Stimulated activated CD4-positive, alpha-beta T cell treated with anti-CD3 and anti-CD28 coated beads, Interleukin-12 subunit alpha, Interleukin-12 subunit beta, amount 100 ng/mL, for 24 hours (primary cell): ENCODE results near the gene LRRC4.

Experiments
- DNase-seq, 2 experiments: peaks; one replicate each; pipeline ENCODE4 v3.0.0-alpha.2; 2020; ENCODE audit warnings: low read depth in 2 of 2

Gene LRRC4

DNA sequence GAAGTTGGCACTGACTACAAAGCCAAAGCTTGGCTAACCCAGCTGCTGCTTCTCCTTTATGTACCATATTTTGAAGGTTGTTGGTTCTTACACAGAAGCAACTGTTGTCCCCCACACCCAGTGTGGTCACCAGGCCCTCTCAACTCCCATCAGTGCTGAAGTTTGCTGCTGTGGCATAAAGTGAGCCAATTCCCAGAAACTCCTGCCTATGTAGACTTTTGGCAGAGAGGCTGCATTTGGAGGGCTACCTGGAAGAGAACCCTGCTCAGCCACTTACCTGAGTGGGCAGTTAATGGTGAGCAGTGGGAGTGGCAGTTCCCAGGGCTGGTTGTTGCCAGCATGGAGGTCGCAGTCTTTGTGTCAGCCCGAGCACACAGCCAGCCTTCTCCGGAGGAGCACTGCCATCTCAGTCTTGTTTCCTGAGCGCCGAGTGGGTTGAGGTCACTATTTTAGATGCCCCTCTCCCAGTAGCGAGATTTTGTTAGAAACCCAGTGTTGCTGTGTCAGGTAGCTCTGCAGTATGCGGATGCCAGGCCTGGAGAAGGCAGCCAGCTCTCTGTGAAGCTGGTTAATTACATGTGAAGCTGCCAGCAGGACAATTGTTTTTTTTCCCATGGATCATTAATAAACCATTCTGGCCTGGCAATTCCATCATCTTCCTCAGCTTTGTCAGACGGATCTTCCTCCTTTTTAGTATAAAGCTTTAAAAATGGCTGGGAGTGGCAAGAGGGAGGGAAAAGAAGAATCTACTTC lies 24.5 kb downstream of the LRRC4 start:
- no peak for DNase-seq

DNA sequence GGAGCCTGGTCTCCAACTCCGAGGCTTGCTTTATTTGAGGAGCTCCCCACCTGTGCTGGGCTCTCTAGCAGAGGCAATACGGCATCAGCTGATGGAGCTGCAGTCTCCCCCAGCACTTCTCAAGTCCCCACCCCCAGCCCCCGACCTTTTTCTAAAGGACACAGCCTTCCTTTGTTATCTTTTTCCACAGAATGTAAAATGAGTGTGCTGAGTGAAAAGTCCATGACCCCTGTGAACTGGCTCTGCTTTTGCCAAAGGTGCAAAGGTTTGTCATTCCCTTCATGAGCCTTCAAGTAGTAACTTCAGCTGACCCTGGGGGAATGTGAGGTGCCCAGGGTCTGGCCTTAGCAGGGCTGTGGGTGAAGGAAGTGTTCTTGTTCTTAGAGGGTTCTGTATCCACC lies 25.5 kb downstream of the LRRC4 start:
- DNase-seq, result no peak

DNA sequence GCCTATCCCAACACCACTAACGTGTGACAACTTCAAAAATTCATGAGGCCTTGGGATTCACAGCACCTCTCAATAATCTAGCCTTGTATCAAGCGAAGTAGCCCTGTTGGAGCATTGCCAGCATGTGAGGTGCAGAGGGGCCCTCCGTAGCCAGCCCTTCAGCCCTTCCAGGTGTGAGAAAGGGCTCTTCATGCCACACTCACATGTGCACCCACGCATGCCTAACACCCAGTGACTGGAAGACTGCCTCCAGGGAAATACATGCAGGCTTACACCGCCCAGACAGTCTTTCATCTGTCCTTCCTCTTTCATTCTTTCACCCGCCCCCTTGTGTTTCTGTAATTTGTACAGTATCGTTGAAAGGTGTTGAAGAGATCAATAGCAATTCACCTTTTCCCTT lies 26.1 kb downstream of the LRRC4 start:
- DNase-seq, result no peak

DNA sequence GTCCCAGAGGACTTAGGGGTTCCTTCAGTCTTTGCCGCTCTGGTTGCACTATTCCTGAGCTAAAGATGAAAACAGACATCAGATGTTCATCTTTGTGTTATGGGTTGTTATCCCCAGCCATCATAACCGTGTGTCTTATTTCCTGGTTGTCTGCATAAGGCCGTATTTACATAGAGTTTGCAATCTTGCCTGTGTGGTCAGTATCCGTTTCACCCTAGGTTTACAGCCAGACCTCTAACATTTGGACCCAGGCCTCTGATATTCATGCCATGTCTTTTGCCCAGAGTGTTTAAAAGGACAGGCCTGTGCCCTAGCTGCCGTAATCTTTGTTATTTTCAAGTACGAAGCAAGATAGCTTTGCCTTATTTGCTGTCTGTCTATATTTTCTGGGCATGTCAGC lies 26.6 kb downstream of the LRRC4 start:
- DNase-seq, result no peak

DNA sequence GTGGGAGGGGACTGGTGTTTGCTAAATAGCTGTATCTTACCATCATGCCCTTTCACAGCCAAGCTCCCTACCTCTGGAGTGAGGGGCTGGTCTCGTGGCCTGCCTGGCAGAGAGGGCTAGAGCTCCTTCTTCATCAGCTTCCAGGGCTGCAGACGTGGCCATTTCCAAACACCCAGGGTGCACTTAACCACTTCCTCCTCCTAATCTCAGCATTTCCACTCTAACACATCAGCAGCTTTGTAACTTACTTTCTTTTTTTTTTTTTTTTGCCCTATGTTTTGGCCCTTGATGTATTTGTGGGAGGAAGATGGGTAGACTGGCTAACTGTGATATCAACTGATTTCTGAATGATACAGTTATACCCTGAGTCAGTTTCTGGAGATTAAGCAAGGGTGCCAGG lies 27.4 kb downstream of the LRRC4 start:
- no peak for DNase-seq

GRCh38 chr7:128003167-128003566 lies 28.1 kb downstream of the LRRC4 start:
- DNase-seq, result no peak

- DNase-seq, result no peak
Measured at GRCh38 chr7:128000854-128001265, 30.4 kb downstream of the LRRC4 start.

GRCh38 chr7:128000048-128000447 lies 31.2 kb downstream of the LRRC4 start:
- DNase-seq, result no peak

GRCh38 chr7:127998671-127999070 lies 32.6 kb downstream of the LRRC4 start:
- no peak for DNase-seq

GRCh38 chr7:127997226-127997922 lies 33.9 kb downstream of the LRRC4 start:
- no peak for DNase-seq

DNA sequence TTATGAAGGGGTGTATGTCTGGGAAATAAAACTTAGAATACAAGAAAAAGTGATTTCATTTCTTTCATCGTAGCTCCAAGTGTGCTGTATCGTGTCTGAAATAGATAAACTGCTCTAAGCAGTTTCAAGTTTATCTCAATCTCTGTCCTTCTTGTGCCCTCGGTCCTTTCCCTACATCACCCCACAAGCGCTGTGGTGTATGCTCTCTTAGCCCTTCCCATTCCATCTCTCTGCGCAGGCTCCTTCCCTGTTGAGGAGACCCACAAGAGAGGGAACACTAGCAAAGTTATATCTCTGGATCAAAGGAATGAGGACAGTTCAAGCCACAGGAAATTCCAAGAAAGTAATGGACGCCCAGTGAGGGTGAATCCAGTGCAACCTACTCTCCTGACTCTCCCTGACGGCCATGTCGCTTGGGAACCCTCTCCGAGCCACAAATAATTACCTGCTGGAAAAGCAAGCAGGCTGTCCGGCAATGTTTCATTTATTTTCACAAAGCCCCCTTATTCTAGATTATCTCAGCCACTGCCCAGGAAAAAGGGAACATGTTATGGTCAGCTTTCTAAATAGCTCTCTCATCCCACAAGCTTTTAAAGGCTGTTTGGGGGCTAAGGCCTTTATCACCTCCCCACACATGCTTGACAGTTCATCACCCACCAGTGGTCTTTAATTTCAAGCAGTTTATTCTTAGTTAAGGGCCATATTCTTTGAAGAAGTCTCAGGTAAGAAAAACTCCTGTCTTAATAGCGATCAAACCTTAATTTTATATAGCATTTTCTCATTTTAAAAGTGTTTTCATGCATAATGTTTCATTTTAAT lies 34.8 kb downstream of the LRRC4 start:
- DNase-seq, result no peak

DNA sequence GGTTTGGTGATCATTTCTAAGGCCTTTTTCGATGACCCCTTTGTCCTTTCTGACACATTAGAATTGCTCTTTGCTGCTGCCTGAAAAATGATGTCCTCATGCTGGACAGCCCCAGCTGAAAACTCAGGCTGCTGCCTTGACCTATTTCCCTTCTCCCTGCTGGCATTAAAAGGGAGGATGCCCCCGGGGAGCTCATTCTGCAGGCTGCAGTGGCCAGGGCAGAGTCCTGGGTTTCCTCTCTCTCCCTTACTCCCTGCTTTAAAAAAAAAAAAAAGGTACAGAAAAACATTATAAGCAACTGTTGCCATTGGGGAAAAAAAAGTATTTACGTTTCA lies 35.4 kb downstream of the LRRC4 start:
- DNase-seq, result no peak

DNA sequence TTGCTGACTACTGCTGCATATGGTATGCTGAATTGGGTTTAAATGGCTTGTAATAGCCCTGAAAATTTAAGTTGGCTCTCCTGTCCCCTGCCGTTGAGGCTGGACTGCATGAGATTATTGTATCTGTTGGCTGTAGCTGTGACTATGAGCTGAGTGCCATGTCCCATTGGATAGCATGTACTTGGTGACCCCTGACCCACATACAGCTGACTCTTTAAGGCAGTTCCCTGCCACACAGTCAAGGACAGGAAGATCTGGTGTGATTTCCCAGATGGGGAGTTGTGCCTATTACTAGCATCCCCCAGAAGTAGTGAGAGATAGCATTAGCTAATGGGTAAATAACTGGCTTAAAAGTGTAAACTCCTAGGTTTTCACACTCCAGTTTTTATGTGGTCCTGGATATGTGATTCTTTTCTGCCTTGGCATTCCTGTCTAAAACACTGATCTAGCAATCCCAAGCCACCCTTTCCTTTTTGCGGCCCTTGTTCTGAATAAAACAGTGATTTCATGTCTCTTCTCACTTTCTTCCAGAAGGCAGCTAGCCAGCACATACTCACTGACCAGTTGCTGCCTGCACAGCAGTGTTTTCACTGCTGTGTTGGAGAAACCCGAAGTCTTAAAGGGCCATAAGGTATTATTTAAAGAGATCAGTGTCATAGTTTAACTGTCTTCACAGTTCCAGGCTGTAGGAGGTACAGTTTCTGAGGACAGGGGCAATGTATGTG lies 35.9 kb downstream of the LRRC4 start:
- no peak for DNase-seq

- DNase-seq, result no peak
Measured at GRCh38 chr7:127993987-127994386, 37.2 kb downstream of the LRRC4 start.

GRCh38 chr7:127993317-127993716 lies 37.9 kb downstream of the LRRC4 start:
- no peak for DNase-seq

DNA sequence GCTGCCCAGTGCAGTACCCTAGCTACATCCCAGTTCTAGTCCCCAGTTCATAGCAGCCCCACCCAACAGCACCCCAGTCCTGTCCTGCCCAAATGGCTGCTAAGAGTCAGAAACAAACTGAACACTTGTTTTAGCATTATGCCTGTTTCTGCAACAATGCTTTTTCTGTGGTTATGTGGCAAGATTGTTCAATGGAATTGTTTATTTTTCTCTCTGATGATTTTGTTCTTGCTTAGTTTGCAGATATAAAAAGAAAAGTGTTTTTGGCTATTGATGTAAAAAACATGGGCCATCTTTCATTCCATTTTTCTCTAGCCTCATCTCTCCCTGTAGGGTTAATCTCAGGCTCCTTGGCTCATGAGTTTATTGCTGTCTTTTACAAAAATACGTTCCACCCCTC lies 42.5 kb downstream of the LRRC4 start:
- DNase-seq, result no peak

DNA sequence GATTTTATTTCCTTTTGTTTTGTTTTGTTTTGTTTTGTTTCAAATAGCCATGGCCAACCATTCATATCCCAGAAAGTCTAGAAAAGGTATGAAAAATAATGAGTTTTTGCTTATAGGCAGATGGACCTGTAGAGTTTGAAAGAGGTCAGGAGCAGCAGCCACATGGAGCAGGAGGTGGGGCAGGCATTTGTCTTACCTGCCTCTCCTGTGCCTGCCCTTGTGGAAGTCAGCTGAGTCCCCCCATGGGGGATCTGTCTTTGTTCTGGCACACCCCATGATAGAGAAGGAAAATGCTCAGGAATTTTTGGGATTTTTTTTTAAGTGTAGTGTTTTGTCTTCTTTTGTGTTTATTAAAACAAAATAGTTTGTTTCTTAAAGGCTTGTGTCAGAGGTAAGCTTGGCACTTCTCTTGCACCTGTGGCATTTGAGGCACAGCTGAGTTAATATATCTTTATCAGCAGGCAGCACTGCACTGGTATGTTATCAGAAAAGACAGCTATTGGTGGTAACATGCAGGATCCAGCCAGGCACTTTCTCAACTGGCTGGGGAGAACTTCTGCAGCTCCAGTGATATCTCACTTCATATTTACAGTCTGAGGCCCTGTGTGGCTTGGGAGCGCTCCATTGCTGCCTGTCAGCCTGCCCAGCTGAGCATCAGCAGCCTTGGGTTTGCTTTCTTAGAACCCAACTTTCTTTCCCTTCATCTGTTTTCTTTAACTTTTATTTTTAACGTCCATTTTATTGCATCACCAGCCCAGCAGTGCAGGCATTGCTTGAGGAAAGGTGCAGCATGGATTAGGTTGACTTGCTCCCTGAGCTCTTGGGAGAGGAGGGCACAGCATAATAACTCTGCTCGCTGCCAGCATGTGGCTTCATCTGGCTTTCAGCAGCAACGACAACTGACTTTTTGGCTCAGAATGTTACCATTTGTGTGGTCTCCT lies 44.4 kb downstream of the LRRC4 start:
- no peak for DNase-seq

DNA sequence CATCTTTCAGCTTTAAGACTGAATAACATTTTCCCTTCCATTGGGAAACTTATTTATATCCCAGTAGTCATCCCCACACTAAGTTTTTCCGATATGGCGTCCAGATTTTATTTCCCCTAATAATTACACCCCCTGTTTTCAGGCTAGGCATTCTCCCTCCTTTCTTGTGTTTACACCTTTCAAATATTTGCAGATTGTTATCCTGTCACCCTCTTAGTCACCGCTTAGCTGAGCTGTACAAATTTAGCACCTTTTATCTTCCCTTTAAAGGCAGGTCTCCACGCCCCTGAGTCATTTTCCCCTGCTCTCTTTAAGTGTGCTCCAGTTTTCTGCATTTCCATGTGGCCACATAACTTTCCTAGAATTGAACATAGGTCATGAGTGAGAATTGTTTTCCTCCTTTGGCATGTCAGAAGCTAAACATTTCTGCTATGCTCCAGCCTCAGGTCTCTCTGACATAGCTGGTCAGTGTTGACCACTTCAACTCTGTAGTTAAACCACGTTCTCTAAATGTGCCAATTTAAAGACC lies 47.4 kb downstream of the LRRC4 start:
- no peak for DNase-seq

DNA sequence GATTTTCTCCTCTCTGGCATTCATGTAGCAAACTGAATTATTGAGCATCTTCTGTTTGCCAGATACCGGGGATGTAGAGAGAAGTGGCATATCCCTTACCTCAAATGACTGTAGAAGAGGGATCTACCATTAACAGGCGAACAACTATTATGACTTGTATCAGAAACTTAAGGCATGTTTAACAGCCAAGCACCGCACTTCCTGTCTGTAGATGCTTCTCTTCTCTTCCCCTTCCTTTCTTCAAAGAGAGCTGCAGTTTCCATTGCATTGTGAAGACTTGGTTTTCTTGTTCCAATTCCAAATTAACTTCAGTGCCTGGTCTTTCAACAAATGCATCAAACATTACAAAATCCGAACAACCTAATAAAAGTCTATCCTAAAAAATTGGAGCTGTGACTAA lies 49.3 kb downstream of the LRRC4 start:
- DNase-seq, result no peak

- DNase-seq, result no peak
Measured at GRCh38 chr7:127980901-127981300, 50.3 kb downstream of the LRRC4 start.

DNA sequence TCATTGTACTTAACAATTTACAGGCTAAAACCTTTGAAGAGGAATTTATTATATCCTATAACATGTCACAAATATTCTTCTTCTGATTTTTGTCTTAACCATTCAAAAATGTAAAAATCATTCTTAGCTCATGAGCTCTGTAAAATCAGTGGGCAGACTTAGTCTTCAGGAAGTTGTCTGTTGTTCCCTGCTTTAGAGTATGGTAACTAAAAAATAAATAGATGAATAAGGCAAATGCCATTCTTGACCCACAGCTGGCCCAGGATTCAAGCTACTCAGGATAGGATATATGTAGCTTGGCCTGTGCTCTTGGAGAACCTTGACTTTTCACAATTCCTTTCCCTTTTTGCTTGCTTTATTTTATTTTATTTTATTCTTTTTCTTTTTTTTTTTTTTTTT lies 51.5 kb downstream of the LRRC4 start:
- no peak for DNase-seq
